ENCODE data around the gene RAB37.

The RAB37 gene

GRCh38 chr17:74782571-74782970 lies 45.5 kb downstream of the RAB37 start:
- no peak for DNase-seq

GRCh38 chr17:74784125-74784810 lies 47.2 kb downstream of the RAB37 start:
- no peak for DNase-seq

DNA sequence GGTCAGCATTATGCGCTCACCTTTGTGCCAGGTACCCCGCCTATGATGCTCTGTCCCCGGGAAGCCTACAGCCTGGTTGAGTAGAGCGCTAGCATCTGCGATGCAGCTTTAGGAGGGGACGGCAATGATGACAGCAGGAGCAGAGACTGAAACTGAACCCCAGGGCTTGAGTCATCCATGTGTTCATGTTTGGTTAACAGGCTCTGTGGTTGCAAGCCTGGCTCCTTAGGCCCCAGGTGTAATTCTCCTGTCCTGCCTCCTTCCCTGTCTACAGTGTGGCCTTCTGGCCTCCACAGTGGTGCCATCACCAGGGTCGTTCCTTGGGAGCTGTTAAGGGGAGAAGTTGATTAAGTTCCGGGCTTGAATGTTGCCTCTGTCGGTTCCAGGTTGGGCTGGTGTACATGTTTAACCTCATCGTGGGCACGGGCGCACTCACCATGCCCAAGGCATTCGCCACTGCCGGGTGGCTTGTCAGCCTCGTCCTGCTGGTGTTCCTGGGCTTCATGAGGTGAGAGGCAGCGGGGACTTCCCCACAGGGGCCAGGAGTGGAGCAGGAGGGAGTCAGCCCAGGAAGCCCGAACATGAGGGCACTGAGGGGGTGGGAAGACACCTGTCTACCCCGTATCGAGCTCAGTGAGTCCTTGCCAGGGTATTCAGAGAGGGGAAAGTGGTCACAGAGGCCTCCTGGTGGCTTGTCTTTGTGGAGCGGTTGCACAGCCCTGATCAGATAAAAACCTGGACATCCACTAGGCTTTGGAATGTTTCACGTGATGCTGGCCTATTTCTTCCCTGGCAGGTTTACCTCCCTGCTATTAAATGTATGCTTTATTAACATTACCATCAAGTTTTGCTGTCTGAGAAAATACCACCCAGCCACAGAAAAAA lies 48.3 kb downstream of the RAB37 start:
- DNase-seq: no peak

DNA sequence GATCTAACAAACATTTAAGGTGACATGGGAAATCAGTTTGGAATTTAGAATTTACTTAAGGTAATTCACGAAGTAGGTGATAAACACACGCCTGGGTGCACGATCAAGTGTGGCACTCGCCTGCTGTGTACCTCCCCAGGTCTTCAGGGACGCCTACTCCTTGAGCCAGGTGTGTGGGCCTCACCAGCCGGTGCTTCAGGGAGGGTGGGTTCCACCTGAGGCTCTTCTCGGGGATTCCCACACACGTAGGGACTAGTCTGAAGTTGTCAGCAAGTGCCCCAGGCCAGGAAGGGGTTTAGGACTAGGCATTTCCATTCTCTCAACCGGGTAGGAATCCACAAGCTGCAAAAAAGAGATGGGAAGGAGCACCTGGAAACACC lies 48.9 kb downstream of the RAB37 start:
- DNase-seq: no peak

DNA sequence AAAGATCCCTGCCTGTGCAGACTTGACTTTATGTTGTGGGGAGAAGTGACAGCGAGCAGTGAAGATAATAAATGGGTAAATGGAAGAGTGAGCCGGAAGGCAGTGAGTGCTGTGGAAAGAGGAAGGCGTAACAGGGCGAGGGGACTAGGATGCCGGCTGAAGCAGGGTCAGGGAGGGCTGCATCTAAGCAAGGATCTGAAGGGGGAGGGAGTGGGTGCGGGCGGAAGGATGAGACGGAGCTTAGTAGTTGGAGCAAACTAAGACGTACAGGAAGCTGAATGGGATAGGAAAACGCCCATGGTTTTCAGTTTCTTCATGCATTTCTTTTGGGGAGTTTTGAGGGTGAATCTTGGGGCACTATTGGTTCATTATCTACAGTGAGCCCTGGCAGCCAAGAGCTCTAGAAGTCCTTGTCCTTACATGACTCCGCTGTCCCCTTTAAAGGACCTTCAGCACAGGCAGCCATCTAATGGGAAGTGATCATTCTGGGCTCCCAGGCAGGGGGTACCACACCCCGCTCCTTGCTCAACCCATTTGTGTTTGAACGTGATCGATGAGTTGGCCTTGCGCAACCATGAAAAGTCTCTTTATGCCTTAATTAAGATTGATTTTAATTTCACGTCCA lies 49.5 kb downstream of the RAB37 start:
- no peak for DNase-seq

DNA sequence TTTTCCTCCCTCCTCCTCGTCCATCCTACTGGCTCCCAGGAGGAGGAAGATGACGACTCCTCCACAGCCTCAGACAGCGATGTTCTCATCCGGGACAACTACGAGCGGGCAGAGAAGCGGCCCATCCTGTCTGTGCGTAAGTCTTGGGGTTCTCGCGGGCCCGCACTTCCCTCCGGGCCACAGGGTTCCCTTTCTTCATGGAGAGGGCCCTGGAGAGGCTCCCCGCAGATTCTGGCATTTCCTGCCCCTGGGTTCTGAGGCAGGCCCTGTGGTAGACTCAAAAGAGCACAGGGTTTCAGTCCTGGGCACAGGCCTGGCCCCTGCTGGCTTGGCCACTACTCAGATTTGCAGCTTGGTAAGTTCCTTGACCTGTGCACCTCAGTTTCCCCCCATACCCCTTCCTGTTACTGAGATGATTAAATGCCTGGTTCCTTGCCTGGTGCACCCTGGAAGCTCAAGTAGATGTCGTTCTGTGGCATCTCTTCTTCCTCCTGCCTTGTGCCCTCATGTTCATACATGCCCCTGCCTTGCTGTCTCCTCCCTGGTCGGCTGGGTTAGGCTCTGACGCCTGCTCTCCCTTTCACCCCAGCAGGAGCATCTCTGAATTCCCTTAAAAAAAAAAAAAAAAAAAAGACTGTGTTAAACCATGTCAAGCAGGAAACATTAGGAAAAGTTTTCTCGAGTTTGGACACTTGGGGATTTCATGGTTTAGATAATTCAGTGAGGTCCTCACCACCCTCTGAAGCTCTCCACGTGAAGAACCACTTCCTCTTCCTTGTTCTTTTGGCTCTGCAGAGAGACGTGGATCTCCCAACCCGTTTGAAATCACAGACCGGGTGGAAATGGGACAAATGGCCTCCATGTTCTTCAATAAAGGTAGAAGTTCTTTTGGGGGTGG lies 53.4 kb downstream of the RAB37 start:
- DNase-seq: no peak

GRCh38 chr17:74792586-74793105 lies 55.6 kb downstream of the RAB37 start:
- no peak for DNase-seq

GRCh38 chr17:74795327-74796020 lies 58.4 kb downstream of the RAB37 start:
- no peak for DNase-seq

- DNase-seq: no peak
Observed at GRCh38 chr17:74796211-74796610, 59.2 kb downstream of the RAB37 start.

DNA sequence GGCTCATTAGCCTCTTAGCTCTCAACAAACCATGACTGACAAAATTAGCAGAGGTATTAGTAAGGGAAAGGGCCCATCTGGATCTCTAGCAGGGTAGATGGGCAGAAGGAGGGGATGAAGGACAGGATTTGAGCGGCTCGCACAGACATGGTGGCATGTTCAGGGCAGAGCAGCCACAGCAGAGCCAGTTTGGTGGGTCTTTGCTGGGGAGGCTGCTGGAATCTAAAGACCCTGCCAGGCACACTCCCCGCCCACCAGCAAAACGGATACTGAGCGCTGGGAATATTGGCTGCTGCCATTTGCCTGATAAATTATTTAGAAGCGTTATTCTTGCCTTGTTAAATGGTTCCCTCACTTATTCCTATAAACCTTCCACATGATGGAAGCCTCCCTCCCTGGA lies 59.8 kb downstream of the RAB37 start:
- DNase-seq: no peak

All from NCI-H2029 (cell line).